SJCRH30 (cell line): ENCODE measurements around the gene ATAD2B. TPM values are rescaled to one million over a fixed set of nuclear protein-coding genes. Genes with fewer than 3 reads are reported as not detected.
"Not testable (repeated sequence)": the region's sequence is repeated elsewhere in the genome, so short reads cannot be mapped to it uniquely, and the experiment has no call there.

ENCODE experiments used
- DNase-seq, 2 experiments: peaks; one replicate each; pipeline ENCODE4 v3.0.0-alpha.2; 2015 to 2020
- H3K27ac ChIP-seq: fragments of 250-450 bp; sonication (Bioruptor Pico); 2 replicates; pipeline ENCODE4 v1.5.1; 2020; ENCODE audit warnings: mild to moderate bottlenecking, moderate library complexity
- H3K27me3 ChIP-seq: fragments of 250-450 bp; sonication (Bioruptor Pico); 2 replicates; pipeline ENCODE4 v1.5.1; 2020; ENCODE audit warnings: mild to moderate bottlenecking, moderate library complexity
- H3K36me3 ChIP-seq: fragments of 250-450 bp; sonication (Bioruptor Pico); 2 replicates; pipeline ENCODE4 v1.5.1; 2020; ENCODE audit warnings: mild to moderate bottlenecking, moderate library complexity
- H3K4me1 ChIP-seq: fragments of 250-450 bp; sonication (Bioruptor Pico); 2 replicates; pipeline ENCODE4 v1.5.1; 2020; ENCODE audit warnings: mild to moderate bottlenecking, moderate library complexity
- H3K4me3 ChIP-seq: fragments of 250-450 bp; sonication (Bioruptor Pico); 2 replicates; pipeline ENCODE4 v1.5.1; 2020; ENCODE audit warnings: mild to moderate bottlenecking, moderate library complexity
- H3K9me3 ChIP-seq: fragments of 250-450 bp; sonication (Bioruptor Pico); replicated peaks from 2 replicates; pipeline ENCODE4 v1.5.1; 2020; ENCODE audit warnings: mild to moderate bottlenecking, moderate library complexity
- total RNA-seq: library from RNA; depleted of rRNA; stranded (reverse); fragments of >200 nt; shearing (Covaris generic); gene quantifications from 2 replicates; pipeline ENCODE4 v1.2.3, GENCODE V29; 2014; rRNA removed

Gene ATAD2B
- total RNA-seq = 33.3 and 37.5 TPM in 2 replicates

DNA sequence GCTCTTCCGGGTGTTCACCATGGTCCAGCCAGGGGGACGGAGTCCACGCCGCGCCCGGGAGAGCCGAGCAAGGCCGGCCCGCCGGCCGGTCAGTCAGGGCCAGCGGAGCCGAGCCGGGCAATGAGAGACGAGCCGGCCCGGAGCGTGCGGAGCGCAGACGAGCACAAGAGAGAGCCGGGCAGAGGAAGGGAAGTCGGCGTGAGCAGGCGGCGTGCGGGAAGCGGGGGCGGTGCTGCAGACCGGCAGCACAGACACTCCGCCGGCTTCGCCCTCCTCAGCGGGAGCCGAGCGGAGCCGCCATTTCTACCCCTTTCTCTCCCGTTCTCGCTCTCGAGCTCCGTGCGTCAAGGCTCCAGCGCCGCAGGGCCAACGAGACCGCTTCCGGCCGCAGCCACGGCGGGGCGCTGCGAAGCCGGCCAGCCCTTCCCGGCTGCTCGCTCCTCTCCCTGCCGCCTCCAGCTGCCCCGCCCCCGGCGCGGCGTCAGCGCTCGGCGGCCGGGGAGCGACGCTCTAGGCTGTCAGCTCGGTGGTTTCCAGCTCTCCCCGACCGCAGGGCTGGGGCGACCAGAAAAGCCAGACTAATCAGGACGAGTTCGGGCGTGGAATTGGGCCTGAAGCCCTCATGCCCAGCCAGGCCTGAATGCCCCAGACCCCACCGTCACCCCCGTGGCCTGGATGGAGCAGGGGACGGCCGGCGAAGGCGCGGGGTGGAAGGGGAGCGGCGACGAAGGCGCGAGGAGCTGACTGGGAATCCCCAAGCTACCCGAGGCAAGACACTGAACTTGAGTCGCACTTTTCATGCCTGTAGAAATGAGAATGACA lies at the start of gene ATAD2B:
Gene ATAD2B, minus strand, starts transcription at position 374 of the 822 bp plus-strand sequence. Its CDS starts 353 bp downstream, at position 21.
- Histone ChIP-seq H3K4me3 (peak within 1 kb of the TSS; percentile 95), H3K27ac (peak within 1 kb of the TSS; percentile 97), H3K36me3 (no peaks in the 10 kb centered on the region), H3K4me1 (no peaks in the 10 kb centered on the region), H3K27me3 (no peaks in the 10 kb centered on the region), H3K9me3 (no peaks in the 10 kb centered on the region)
- DNase-seq = peak; percentile 94 to 98

DNA sequence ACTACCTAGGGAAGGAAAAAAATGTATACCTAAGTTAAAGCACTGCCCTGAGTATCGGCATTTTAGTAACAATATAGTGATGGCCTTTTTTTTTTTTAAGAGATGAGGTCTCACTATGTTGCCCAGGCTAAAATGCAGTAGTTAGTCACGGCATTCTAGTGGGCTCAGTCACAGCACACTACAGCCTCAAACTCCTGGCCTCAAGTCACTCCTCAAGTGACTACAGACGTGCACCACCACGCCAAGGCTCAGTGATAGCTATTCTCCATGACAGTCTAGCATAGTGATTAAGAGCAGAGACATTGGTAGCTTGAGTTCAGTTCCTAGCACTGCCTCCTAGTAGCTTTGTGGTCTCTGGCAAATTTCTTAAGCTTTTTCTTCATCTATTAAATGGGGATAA lies 40.9 kb upstream of the ATAD2B start:
- DNase-seq = no peak
- no peaks in the 10 kb centered on the region for H3K27me3 ChIP-seq
- H3K4me1 ChIP-seq = no peaks in the 10 kb centered on the region
- H3K36me3 ChIP-seq = peaks cover 35% of the 10 kb centered on the region
- H3K9me3 ChIP-seq = no peaks in the 10 kb centered on the region
- no peak overlapping the region for H3K4me3 ChIP-seq
- no peak overlapping the region for H3K27ac ChIP-seq

DNA sequence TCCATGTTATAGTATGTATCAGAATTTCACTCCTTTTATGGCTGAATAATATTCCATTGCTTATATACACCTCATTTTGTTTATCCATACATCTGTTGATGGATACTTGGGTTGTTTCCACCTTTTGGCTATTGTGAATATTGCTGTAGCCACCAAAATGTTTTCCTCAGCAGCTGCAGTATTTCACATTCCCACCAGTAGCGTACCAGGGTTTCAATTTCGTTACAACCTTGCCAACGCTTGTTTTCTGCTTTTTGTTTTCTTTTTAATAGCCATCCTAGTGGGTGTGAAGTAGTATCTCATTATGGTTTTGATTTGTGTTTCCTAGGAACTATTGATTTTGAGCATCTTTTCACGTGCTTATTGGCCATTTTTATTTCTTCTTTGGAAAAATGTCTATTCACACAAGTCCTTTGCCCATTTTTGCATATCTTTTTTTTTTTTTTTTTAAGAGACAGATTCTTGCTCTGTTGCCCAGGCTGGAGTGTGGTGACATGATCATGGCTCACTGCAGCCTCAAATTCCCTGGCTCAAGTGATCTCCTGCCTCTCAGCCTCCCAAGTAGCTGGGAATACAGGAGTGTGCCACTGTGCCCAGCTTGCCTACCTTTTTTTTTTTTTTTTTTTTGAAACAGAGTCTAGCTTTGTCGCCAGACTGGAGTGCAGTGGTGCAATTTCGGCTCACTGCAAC lies 27.5 kb upstream of the ATAD2B start:
- no peaks in the 10 kb centered on the region for H3K9me3 ChIP-seq
- H3K4me3 ChIP-seq = no peak overlapping the region
- DNase-seq = no peak
- H3K4me1 ChIP-seq = no peaks in the 10 kb centered on the region
- peaks cover 17% of the 10 kb centered on the region for H3K36me3 ChIP-seq
- H3K27ac ChIP-seq = no peak overlapping the region
- H3K27me3 ChIP-seq = no peaks in the 10 kb centered on the region

DNA sequence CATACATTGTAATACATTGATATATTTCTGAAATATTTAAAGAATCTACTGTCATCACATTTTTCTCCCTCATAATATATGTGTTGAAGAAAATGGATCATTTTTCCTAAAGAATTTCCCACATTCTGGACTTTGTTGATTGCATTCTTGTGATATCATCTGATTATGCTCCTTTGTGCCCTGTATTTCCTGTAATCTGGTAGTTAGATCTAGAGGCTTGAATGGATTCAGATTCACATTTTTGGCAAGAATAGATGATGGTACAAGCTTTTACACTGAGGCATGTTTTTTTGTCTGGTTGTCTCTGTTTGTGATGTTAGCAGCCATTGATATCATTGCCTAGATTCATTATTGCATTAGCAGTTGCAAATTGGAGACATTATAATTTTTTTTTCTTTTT lies 26.7 kb upstream of the ATAD2B start:
- Histone ChIP-seq H3K27me3 (no peaks in the 10 kb centered on the region), H3K9me3 (no peaks in the 10 kb centered on the region), H3K27ac (no peak overlapping the region), H3K36me3 (peaks cover 9% of the 10 kb centered on the region), H3K4me1 (no peaks in the 10 kb centered on the region), H3K4me3 (no peak overlapping the region)
- no peak for DNase-seq

DNA sequence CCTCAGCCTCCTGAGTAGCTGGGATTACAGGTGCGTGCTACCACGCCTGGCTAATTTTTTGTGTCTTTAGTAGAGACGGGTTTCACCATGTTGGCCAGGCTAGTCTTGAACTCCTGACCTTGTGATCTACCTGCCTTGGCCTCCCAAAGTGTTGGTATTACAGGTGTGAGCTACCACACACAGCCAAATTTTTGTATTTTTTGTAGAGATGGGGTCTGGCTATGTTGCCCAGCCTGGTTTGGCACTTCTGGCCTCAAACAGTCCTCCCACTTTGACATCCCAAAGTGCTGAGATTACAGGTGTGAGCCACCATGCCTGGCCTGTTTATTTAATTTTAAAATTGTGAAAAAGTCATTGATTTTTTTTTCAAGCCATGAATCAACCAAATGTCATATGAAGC lies 25.6 kb upstream of the ATAD2B start:
- not testable (repeated sequence) for H3K27me3 ChIP-seq, H3K4me3 ChIP-seq, DNase-seq, H3K27ac ChIP-seq, H3K9me3 ChIP-seq, H3K36me3 ChIP-seq, H3K4me1 ChIP-seq

DNA sequence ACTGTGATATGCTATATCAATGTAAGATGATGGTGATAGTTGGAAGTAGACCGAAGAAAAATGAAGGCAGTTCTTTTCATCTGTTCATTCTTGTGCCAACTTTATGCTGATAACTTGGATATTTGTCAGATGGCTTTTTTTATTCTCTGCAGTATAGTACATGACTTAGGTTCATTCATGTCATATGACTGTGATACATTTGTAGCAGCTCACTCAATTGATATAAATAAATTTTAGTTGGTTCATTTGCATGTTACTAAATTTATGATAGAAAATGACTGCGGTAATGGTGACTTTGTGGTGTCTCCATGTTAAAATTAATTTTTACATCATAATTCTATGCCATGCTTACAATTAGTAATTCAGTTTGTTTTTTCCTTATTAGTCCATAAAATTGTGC lies 20.4 kb upstream of the ATAD2B start:
- 0 out of 2 replicates have a peak, but pooled peaks cover 6% of the 10 kb centered on the region for H3K4me1 ChIP-seq
- H3K9me3 ChIP-seq = no peaks in the 10 kb centered on the region
- no peak overlapping the region for H3K27ac ChIP-seq
- no peak overlapping the region for H3K4me3 ChIP-seq
- H3K36me3 ChIP-seq = peaks cover 13% of the 10 kb centered on the region
- no peaks in the 10 kb centered on the region for H3K27me3 ChIP-seq
- no peak for DNase-seq

DNA sequence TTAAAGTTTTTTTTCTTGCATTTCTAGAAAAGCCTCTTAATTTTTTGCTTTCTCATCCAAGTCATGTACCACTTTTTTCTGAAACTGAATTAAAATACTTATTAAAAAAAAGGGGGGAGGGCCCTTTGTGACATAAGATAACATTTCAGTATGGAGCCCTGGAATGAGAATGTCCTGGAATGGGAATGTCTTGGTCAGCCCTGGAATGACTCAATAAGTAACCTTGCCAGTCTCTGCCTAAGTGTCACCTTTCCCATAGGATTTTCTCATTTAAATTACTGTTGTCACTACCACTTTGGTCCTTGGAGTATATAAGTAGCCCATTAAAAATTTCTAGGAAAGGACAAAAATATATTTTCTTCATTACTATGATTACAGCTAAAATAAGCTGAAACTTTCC lies 18.1 kb upstream of the ATAD2B start:
- Histone ChIP-seq H3K36me3 (peaks cover 9% of the 10 kb centered on the region; the same call in 1 of the 2 replicates), H3K27ac (no peak overlapping the region), H3K9me3 (no peaks in the 10 kb centered on the region), H3K27me3 (no peaks in the 10 kb centered on the region), H3K4me1 (peaks cover 12% of the 10 kb centered on the region; the same call in 1 of the 2 replicates), H3K4me3 (no peak overlapping the region)
- no peak for DNase-seq

DNA sequence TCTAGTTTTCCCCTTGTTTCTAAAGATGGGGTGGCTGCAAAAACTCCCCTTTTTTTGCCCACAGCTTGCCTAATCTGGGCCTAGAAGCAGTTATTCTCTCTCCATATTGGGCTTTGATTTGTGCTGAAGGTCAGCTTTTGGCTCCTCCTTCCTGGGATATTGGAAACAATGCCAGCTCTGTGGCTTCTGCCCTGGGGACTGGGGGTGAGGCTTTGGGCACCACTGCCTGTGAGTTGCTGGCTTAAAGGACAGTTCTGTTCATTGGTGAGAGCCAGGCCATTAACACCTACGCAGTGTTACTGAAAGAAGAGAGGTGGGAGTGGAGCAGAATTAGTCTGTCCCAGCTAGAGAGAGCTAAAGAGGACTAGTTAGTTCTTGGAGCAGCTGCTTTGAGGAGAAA lies 17.6 kb upstream of the ATAD2B start:
- Histone ChIP-seq H3K4me3 (no peak overlapping the region), H3K4me1 (peaks cover 12% of the 10 kb centered on the region; the same call in 1 of the 2 replicates), H3K27me3 (no peaks in the 10 kb centered on the region), H3K36me3 (peaks cover 9% of the 10 kb centered on the region; the same call in 1 of the 2 replicates), H3K27ac (no peak overlapping the region), H3K9me3 (no peaks in the 10 kb centered on the region)
- DNase-seq = peak; percentile 24 to 58

DNA sequence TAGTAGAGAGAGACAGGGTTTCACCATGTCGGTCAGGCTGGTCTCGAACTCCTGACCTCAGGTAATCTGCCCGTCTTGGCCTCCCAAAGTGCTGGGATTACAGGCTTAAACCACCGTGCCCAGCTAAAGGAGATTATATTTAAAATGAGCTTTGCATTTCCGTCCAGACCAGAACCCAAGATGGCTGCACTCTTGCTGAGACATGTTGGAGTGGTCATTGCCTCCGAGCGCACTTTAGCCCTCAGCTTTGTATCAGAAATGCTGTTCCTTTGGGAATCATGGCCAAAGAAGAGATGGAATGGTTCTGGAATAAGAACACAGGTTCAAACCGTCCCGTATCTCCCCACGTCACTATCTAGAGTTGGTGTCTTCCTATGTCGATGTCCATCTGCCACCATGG lies 16.7 kb upstream of the ATAD2B start:
- no peaks in the 10 kb centered on the region for H3K27me3 ChIP-seq
- H3K4me3 ChIP-seq = no peak overlapping the region
- no peak overlapping the region for H3K27ac ChIP-seq
- DNase-seq = no peak
- H3K9me3 ChIP-seq = no peaks in the 10 kb centered on the region
- H3K36me3 ChIP-seq = peaks cover 9% of the 10 kb centered on the region; the same call in 1 of the 2 replicates
- peaks cover 12% of the 10 kb centered on the region; the same call in 1 of the 2 replicates for H3K4me1 ChIP-seq

DNA sequence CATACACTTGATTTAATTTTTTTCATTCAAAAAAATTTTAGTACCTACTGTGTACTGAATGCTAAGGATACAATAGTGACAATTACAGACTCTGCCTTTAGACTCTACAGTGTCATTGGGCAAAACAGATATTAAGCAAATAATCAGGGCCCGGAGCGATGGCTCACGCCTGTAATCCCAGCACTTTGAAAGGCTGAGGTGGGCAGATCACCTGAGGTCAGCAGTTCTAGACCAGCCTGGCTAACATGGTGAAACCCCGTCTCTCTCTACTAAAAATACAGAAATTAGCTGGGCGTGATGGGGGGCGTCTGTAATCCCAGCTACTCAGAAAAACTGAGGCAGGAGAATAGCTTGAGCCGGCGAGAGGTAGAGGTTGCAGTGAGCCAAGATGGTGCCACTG lies 14.7 kb upstream of the ATAD2B start:
- H3K4me1 ChIP-seq = peaks cover 12% of the 10 kb centered on the region; the same call in 1 of the 2 replicates
- DNase-seq = no peak
- H3K9me3 ChIP-seq = no peaks in the 10 kb centered on the region
- no peaks in the 10 kb centered on the region for H3K27me3 ChIP-seq
- peaks cover 9% of the 10 kb centered on the region; the same call in 1 of the 2 replicates for H3K36me3 ChIP-seq
- H3K4me3 ChIP-seq = peak overlapping the region; percentile 79
- H3K27ac ChIP-seq = no peak overlapping the region

DNA sequence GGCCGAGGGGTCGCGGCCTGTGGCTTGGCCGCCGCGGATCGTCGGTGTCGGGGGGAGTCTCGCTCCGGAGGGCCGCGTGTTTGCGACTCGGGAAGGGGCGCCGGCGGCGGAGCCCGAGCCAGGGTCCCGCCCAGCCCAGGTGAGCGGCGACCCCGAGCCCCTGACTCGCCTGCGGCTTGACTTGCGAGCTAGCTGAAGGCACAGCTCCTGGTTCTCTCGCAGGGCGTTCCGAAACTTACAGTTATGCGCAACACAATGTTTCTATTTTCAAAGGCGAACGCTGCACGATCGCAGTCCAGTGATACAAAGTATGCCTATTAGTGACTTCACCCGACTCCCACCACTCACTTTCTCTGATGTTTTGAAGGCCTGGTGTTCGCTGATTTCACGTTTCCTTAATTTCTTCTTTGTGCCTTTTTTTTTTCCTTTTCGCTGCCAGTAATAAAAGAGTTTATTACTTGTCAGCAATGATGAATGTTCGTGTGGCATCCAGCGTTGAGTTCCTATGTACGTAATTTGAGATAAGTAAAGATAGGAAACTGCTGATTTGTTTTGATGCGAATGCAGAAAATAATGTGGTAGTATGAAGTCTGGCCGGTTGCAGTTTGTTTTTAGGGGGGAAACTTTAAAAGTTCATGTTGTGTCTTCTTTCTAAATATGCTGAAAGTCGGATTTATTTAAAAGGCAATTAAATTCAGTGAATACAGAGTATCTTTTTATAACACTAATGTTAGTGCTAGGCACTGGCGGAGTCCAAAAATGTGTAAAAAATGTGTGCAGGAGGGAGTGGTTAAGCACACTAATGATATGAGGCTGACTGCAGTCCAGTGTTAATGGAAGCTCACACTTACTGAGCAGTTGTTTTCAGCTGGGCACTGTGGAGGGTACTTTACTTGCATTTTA lies 14.0 kb upstream of the ATAD2B start:
- Histone ChIP-seq H3K36me3 (peaks cover 9% of the 10 kb centered on the region; the same call in 1 of the 2 replicates), H3K27ac (peak overlapping the region; percentile 56), H3K4me1 (peaks cover 12% of the 10 kb centered on the region; the same call in 1 of the 2 replicates), H3K27me3 (no peaks in the 10 kb centered on the region), H3K9me3 (no peaks in the 10 kb centered on the region), H3K4me3 (peak overlapping the region; percentile 79)
- peak; percentile 67 to 77 for DNase-seq

DNA sequence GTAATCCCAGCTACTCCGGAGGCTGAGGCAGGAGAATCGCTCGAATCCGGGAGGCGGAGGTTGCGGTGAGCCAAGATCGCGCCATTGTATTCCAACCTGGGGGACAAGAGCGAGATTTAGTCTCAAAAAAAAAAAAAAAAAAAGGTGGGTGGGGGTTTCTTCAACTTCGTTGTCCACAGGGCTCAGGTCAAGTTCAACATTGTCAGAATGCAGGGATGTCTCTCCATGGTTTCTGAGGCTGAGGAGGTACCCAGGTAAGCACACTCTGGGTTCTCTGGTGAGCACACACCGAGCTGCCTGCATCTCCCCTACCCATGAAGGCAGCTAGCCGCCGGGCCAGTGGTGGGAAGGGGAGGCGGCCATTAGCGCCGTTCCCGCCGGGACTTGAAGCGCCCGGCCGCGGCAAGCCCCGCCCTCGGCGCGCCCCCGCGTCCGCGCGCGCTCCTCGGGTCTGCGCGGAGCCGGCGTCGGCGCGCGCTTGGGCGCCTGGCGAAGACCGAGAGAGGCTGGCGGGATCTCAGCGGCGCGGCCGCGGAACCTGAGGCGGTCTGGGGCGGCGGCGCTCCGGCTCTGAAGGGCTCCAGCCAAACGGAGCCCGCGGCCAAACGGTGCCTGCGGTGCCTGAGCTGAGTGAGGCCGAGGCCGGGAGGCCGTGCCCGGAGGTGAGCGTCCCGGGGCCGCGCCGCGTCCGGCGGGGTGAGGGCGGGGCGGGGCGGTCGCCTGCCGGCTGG lies 13.2 kb upstream of the ATAD2B start, which contains the start of gene UBXN2A:
Gene UBXN2A, plus strand, starts transcription at position 477 of the 731 bp plus-strand sequence. CDS start 17,852 bp downstream, outside the sequence.
- Histone ChIP-seq H3K36me3 (peaks cover 9% of the 10 kb centered on the region; the same call in 1 of the 2 replicates), H3K4me3 (peak within 1 kb of the TSS; percentile 79), H3K4me1 (peaks cover 9% of the 10 kb centered on the region; the same call in 1 of the 2 replicates), H3K9me3 (no peaks in the 10 kb centered on the region), H3K27me3 (no peaks in the 10 kb centered on the region), H3K27ac (peak within 1 kb of the TSS; percentile 56)
- DNase-seq = peak; percentile 82 to 93

DNA sequence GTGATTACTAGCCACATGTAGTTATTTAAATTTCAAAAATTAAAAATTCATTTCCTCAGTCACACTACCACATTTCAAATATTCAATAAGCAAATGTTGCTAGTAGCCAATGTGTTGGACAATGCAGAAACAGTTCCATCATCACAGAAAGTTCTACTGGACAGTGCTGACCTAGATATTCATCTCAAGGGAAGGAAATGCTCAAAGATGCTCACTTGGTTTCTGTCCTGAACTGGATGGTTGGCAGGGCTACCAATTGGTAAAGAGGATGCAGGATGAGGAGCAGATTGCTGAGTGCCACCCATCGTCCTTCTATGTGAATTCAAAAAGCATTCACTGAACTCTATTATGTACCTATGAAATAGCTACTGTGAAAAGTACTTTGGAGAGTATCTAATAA lies 7.3 kb upstream of the ATAD2B start:
- Histone ChIP-seq H3K4me1 (no peaks in the 10 kb centered on the region), H3K4me3 (no peak overlapping the region), H3K27me3 (no peaks in the 10 kb centered on the region)

More for the DNA sequence above, 7.3 kb upstream of the ATAD2B start:
- H3K36me3 ChIP-seq = no peaks in the 10 kb centered on the region
- no peaks in the 10 kb centered on the region for H3K9me3 ChIP-seq
- DNase-seq = no peak
- H3K27ac ChIP-seq = no peak overlapping the region
